H7 (cell line): ENCODE data around the gene PRPH2. TPM values are rescaled to one million over a fixed set of nuclear protein-coding genes. Genes with fewer than 3 reads are reported as not detected.

Experiments used
- DNase-seq: peaks from one replicate; pipeline ENCODE4 v3.0.0; 2012
- H3K27me3 ChIP-seq: 2 replicates; pipeline ENCODE4 v1.6.0; 2011; ENCODE audit warnings: mild to moderate bottlenecking, low read length; ENCODE audit not compliant: control insufficient read depth, insufficient read depth
- H3K36me3 ChIP-seq: replicated peaks from 2 replicates; pipeline ENCODE4 v1.5.1; 2011; ENCODE audit warnings: low read length; ENCODE audit not compliant: control insufficient read depth, insufficient read depth
- H3K4me3 ChIP-seq: 2 replicates; pipeline ENCODE4 v1.5.1; 2011; ENCODE audit warnings: low read depth, mild to moderate bottlenecking, control low read depth, low read length, moderate library complexity; ENCODE audit not compliant: insufficient read depth
- total RNA-seq: library from RNA; depleted of rRNA; stranded (reverse); fragments of >200 nt; shearing (Covaris generic); gene quantifications from 2 replicates; pipeline ENCODE4 v1.2.3, GENCODE V29; 2014; rRNA removed

The PRPH2 gene
- total RNA-seq, 1 experiment from 2014 or later, result 1.2 TPM

DNA sequence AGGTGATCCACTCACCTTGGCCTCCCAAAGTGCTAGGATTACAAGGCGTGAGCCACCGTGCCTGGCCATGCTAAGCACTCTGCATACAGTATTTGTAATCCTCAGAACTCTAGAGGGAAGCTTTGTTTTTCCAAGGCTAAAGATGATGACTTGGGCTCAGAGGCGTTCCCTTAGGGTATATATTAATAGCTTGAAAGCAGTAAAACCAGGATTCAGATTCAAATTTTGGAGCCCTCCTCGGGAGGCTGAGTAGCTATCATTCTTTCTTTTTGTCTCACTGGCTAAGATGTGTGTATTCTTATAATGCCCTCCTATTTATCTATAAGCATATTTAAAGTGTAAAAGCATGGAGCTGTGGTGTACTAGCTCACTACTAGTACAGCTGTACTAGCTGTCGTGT, 68.5 kb downstream of the PRPH2 start:
- Histone ChIP-seq H3K4me3 (no peak overlapping the region), H3K27me3 (no peaks in the 10 kb centered on the region), H3K36me3 (peaks cover 13% of the 10 kb centered on the region)
- DNase-seq, result no peak

GRCh38 chr6:42652024-42652746, 70.2 kb downstream of the PRPH2 start:
- DNase-seq, result no peak
- Histone ChIP-seq H3K27me3 (no peaks in the 10 kb centered on the region), H3K36me3 (peaks cover 9% of the 10 kb centered on the region), H3K4me3 (no peak overlapping the region)

Other genes starting within 250 kb of the PRPH2 start
- gene UBR2, start 158.6 kb downstream of the PRPH2 start, total RNA-seq, result 13.1 and 18.7 TPM in 2 replicates
- 57.0 and 65.8 TPM in 2 replicates for gene TBCC, start 23.5 kb upstream of the PRPH2 start, total RNA-seq
- 6.0 and 8.8 TPM in 2 replicates for gene BICRAL, start 59.5 kb upstream of the PRPH2 start, total RNA-seq
- 114 and 125 TPM in 2 replicates for gene RPL7L1, start 157.0 kb upstream of the PRPH2 start, total RNA-seq
- gene PTCRA, start 193.5 kb upstream of the PRPH2 start, total RNA-seq, result not detected in 2 replicates
- gene CNPY3, start 206.9 kb upstream of the PRPH2 start, total RNA-seq, result 34.5 and 37.8 TPM in 2 replicates
- 0.10 and 0.33 TPM in 2 replicates for gene GNMT, start 238.2 kb upstream of the PRPH2 start, total RNA-seq